ENCODE data around the gene SCAF1. TPM values are rescaled to one million over a fixed set of nuclear protein-coding genes. Genes with fewer than 3 reads are reported as not detected.

SCAF1 gene
- total RNA-seq, 1 donor from 2014 or later = 8.7 TPM

DNA sequence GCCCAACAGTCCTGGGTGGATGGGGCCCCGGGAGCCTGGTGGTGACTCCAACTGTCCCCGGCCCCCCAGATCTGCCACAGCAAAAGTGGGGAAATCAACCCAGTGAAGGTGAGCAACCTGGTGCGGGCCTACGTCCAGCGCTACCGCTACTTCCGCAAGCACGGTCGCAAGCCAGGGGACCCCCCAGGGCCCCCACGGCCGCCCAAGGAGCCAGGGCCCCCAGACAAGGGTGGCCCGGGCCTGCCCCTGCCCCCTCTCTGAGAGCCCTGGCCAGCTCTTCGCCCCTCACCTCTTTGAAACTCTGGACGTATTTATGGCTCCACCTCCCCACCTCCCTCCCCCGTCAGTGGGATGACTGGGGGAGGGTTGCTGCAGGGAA, 16.1 kb downstream of the SCAF1 start:
- no peak overlapping the region for H3K27ac Mint-ChIP-seq
- no peak overlapping the region for H3K9ac ChIP-seq
- no peaks in the 10 kb centered on the region for H3K4me1 Mint-ChIP-seq
- H3K4me3 Mint-ChIP-seq = no peak overlapping the region
- H2AFZ ChIP-seq (replicated peaks) = no peak overlapping the region
- H3K27me3 ChIP-seq = no peaks in the 10 kb centered on the region
- no peaks in the 10 kb centered on the region for H3K27me3 Mint-ChIP-seq (ENCODE audit: insufficient read depth, low read depth)
- H3K79me2 ChIP-seq (ENCODE audit: low read depth) = peaks cover under 1% of the 10 kb centered on the region
- H4K20me1 ChIP-seq (ENCODE audit: low read depth) = peaks cover 24% of the 10 kb centered on the region
- TF ChIP-seq EZH2phosphoT487 (IDR thresholded peaks at IDR 0.05) = no peak
- no peak for TF ChIP-seq EZH2 (IDR thresholded peaks at IDR 0.05)
- TF ChIP-seq, protein P1, sequence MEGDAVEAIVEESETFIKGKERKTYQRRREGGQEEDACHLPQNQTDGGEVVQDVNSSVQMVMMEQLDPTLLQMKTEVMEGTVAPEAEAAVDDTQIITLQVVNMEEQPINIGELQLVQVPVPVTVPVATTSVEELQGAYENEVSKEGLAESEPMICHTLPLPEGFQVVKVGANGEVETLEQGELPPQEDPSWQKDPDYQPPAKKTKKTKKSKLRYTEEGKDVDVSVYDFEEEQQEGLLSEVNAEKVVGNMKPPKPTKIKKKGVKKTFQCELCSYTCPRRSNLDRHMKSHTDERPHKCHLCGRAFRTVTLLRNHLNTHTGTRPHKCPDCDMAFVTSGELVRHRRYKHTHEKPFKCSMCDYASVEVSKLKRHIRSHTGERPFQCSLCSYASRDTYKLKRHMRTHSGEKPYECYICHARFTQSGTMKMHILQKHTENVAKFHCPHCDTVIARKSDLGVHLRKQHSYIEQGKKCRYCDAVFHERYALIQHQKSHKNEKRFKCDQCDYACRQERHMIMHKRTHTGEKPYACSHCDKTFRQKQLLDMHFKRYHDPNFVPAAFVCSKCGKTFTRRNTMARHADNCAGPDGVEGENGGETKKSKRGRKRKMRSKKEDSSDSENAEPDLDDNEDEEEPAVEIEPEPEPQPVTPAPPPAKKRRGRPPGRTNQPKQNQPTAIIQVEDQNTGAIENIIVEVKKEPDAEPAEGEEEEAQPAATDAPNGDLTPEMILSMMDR (IDR thresholded peaks at IDR 0.05) = no peak
- peaks cover 30% of the 10 kb centered on the region for H3K36me3 Mint-ChIP-seq
- no peak for DNase-seq (ENCODE audit: low spot score)
- no peaks in the 10 kb centered on the region for H3K9me3 ChIP-seq (ENCODE audit: low read depth)
- H3K4me2 ChIP-seq = no peak overlapping the region
- H3K4me3 ChIP-seq = no peak overlapping the region
- H3K27ac ChIP-seq = no peak overlapping the region
- H3K4me1 ChIP-seq = no peaks in the 10 kb centered on the region
- peaks cover 4% of the 10 kb centered on the region for H3K36me3 ChIP-seq
- H3F3A ChIP-seq (ENCODE audit: low read depth) = peaks cover 25% of the 10 kb centered on the region
- no peaks in the 10 kb centered on the region for H3K9me3 Mint-ChIP-seq

DNA sequence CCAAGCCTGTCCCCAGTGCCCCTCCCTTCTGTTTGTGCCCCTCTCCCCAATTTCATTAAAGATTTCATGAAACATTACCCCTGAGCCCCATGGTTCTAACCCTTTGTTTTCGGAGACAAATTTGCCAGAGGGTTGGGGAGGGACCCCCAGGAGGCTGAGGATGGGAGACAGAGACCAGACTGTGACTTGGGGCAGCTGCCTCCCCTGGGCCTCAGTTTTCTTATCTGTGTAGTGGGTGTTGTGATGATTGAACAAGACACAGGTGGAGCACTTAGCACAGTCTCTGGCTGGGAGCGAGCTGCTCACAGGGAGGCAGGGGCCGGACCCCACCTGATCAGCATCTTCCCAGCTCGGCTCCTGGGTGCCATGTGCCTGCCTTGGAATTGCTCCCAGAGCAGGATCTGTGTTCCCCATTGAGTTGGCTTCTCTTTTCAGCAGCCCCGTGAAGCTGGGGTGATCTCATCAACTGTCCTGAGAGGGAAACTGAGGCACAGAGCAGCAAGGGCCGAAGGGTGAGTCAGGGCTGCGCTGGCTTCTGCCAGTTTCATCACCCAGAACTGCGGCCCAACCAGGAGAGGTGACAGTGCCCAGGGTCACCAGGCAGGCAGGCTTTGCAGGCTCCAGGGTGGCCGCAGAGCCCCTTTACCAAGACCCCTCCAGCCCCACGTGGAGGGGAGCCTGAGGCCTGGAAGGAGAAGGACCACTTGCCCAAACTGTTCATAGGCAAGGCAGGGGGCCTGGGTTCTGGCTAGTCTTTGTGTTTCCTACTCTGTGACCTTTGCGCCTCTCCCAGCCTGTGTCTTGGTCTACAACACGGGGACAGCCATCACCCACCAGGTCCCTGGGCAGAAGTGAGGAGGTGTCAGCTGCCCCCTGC, 16.8 kb downstream of the SCAF1 start:
- Mint-ChIP-seq H3K27ac (no peak overlapping the region), H3K27me3 (ENCODE audit: insufficient read depth, low read depth) (no peaks in the 10 kb centered on the region), H3K36me3 (peaks cover 30% of the 10 kb centered on the region), H3K4me1 (no peaks in the 10 kb centered on the region), H3K4me3 (no peak overlapping the region), H3K9me3 (no peaks in the 10 kb centered on the region)
- Histone ChIP-seq H3K4me1 (peaks cover under 1% of the 10 kb centered on the region), H3K79me2 (ENCODE audit: low read depth) (peaks cover 7% of the 10 kb centered on the region), H3K4me2 (no peak overlapping the region), H4K20me1 (ENCODE audit: low read depth) (peaks cover 25% of the 10 kb centered on the region), H3F3A (ENCODE audit: low read depth) (peaks cover 31% of the 10 kb centered on the region), H3K4me3 (no peak overlapping the region), H3K9me3 (ENCODE audit: low read depth) (no peaks in the 10 kb centered on the region), H3K27ac (no peak overlapping the region), H3K9ac (no peak overlapping the region), H2AFZ (replicated peaks) (no peak overlapping the region), H3K27me3 (no peaks in the 10 kb centered on the region), H3K36me3 (peaks cover 4% of the 10 kb centered on the region)
- DNase-seq (ENCODE audit: low spot score) = no peak
- no peak for TF ChIP-seq EZH2 (IDR thresholded peaks at IDR 0.05)
- TF ChIP-seq EZH2phosphoT487 (IDR thresholded peaks at IDR 0.05) = no peak
- TF ChIP-seq, protein P1 (IDR thresholded peaks at IDR 0.05) = no peak

DNA sequence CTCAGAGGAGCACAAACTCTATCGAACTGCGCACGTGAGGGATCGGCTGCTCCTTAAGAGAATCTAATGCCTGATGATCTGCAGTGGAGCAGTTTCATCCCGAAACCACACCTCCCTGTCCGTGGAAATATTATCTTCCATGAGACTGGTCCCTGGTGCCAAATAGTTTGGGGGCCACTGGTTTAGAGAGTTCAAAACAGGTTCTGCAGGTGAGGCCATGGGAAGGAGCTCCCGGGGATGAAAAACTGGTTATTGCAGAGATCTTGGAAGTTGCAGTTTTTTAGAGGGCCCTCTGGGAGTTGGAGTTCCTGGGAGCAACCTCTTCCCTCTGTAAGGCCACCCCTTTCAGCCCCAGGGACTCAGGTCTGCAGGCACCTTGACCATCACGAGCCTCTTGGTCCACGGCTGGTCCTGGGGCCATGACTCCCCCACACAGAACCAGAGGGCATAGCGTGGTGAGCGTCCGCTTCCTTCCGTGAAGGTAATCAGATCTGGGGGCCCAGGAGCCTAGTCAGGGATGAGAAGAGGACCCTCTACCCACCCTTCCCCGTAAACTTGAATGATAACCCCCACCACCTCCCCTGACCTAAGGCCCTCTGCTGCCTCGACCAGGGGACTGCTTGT, 18.4 kb downstream of the SCAF1 start:
- Histone ChIP-seq H3K4me2 (no peak overlapping the region), H3K4me1 (peaks cover 4% of the 10 kb centered on the region), H3K27ac (no peak overlapping the region), H2AFZ (replicated peaks) (no peak overlapping the region), H3K79me2 (ENCODE audit: low read depth) (peaks cover 17% of the 10 kb centered on the region), H3K36me3 (peaks cover 4% of the 10 kb centered on the region), H3K27me3 (no peaks in the 10 kb centered on the region), H3K9ac (no peak overlapping the region), H3K4me3 (no peak overlapping the region), H3F3A (ENCODE audit: low read depth) (peaks cover 46% of the 10 kb centered on the region), H4K20me1 (ENCODE audit: low read depth) (peaks cover 27% of the 10 kb centered on the region), H3K9me3 (ENCODE audit: low read depth) (no peaks in the 10 kb centered on the region)
- H3K27ac Mint-ChIP-seq = no peak overlapping the region
- H3K4me3 Mint-ChIP-seq = no peak overlapping the region
- TF ChIP-seq, protein P1 (IDR thresholded peaks at IDR 0.05) = no peak
- no peak for TF ChIP-seq EZH2 (IDR thresholded peaks at IDR 0.05)
- TF ChIP-seq EZH2phosphoT487 (IDR thresholded peaks at IDR 0.05) = no peak
- H3K27me3 Mint-ChIP-seq (ENCODE audit: insufficient read depth, low read depth) = peaks cover 5% of the 10 kb centered on the region
- DNase-seq (ENCODE audit: low spot score) = no peak
- H3K4me1 Mint-ChIP-seq = peaks cover 5% of the 10 kb centered on the region
- H3K9me3 Mint-ChIP-seq = no peaks in the 10 kb centered on the region
- peaks cover 25% of the 10 kb centered on the region for H3K36me3 Mint-ChIP-seq

All from neural progenitor cell (in vitro differentiated cells).